NCI-H510A (cell line): ENCODE data around the gene GATAD2A.

Experiments used
- DNase-seq: peaks from one replicate; lab custom pipeline; 2025; lab: John Stamatoyannopoulos, UW

GATAD2A gene

GRCh38 chr19:19487950-19488874 is 82.7 kb downstream of the GATAD2A start:
- DNase-seq: no peak

- DNase-seq: peak; percentile 54
Observed at GRCh38 chr19:19488875-19489690, 83.6 kb downstream of the GATAD2A start.

- no peak for DNase-seq
Observed at GRCh38 chr19:19489804-19490204, 84.3 kb downstream of the GATAD2A start.

- no peak for DNase-seq
Observed at GRCh38 chr19:19490214-19490968, 84.9 kb downstream of the GATAD2A start.

- no peak for DNase-seq
Observed at GRCh38 chr19:19491321-19492025, 86.0 kb downstream of the GATAD2A start.

GRCh38 chr19:19492026-19492610 is 86.6 kb downstream of the GATAD2A start:
- DNase-seq: no peak

- no peak for DNase-seq
Observed at GRCh38 chr19:19493841-19494546, 88.5 kb downstream of the GATAD2A start.

- no peak for DNase-seq
Observed at GRCh38 chr19:19495614-19496603, 90.4 kb downstream of the GATAD2A start.

GRCh38 chr19:19498255-19498991 is 92.9 kb downstream of the GATAD2A start:
- DNase-seq: no peak

- no peak for DNase-seq
Observed at GRCh38 chr19:19499272-19499995, 94.0 kb downstream of the GATAD2A start.

- no peak for DNase-seq
Observed at GRCh38 chr19:19500975-19501644, 95.6 kb downstream of the GATAD2A start.

GRCh38 chr19:19501798-19502197 is 96.3 kb downstream of the GATAD2A start:
- DNase-seq: no peak

GRCh38 chr19:19502281-19502680 is 96.8 kb downstream of the GATAD2A start:
- DNase-seq: no peak

GRCh38 chr19:19502808-19503602 is 97.5 kb downstream of the GATAD2A start:
- DNase-seq: peak; percentile 35

GRCh38 chr19:19504754-19505668 is 99.5 kb downstream of the GATAD2A start:
- no peak for DNase-seq
